Stimulated activated CD8-positive, alpha-beta memory T cell treated with anti-CD3 and anti-CD28 coated beads, Interleukin-7, amount 100 ng/mL, for 24 hours (primary cell): ENCODE data around the gene DPF3.

ENCODE experiments used
- DNase-seq: peaks from one replicate; pipeline ENCODE4 v3.0.0-alpha.2; 2020; ENCODE audit warnings: low read depth

Gene DPF3

GRCh38 chr14:72644758-72645489 lies 249.0 kb downstream of the DPF3 start:
- no peak for DNase-seq

GRCh38 chr14:72644038-72644437 lies 249.9 kb downstream of the DPF3 start:
- DNase-seq: no peak

GRCh38 chr14:72643317-72643801 lies 250.5 kb downstream of the DPF3 start:
- no peak for DNase-seq

- no peak for DNase-seq
Observed at GRCh38 chr14:72640911-72641485, 252.9 kb downstream of the DPF3 start.

GRCh38 chr14:72638021-72638420 lies 255.9 kb downstream of the DPF3 start:
- DNase-seq: no peak

GRCh38 chr14:72636871-72637270 lies 257.0 kb downstream of the DPF3 start:
- no peak for DNase-seq

GRCh38 chr14:72636094-72636493 lies 257.8 kb downstream of the DPF3 start:
- DNase-seq: no peak

GRCh38 chr14:72634691-72635616 lies 258.9 kb downstream of the DPF3 start:
- no peak for DNase-seq

GRCh38 chr14:72633551-72633950 lies 260.4 kb downstream of the DPF3 start:
- DNase-seq: no peak

GRCh38 chr14:72632727-72633126 lies 261.2 kb downstream of the DPF3 start:
- no peak for DNase-seq

- no peak for DNase-seq
Observed at GRCh38 chr14:72631401-72631800, 262.5 kb downstream of the DPF3 start.

GRCh38 chr14:72630374-72630773 lies 263.5 kb downstream of the DPF3 start:
- no peak for DNase-seq

- DNase-seq: no peak
Observed at GRCh38 chr14:72629534-72629933, 264.4 kb downstream of the DPF3 start.

- DNase-seq: no peak
Observed at GRCh38 chr14:72625689-72626088, 268.2 kb downstream of the DPF3 start.

GRCh38 chr14:72621387-72622065 lies 272.4 kb downstream of the DPF3 start:
- no peak for DNase-seq

- no peak for DNase-seq
Observed at GRCh38 chr14:72619881-72620280, 274.0 kb downstream of the DPF3 start.

GRCh38 chr14:72619111-72619571 lies 274.8 kb downstream of the DPF3 start:
- no peak for DNase-seq

GRCh38 chr14:72618424-72618823 lies 275.5 kb downstream of the DPF3 start:
- DNase-seq: no peak

GRCh38 chr14:72617391-72618031 lies 276.4 kb downstream of the DPF3 start:
- no peak for DNase-seq

- no peak for DNase-seq
Observed at GRCh38 chr14:72616811-72617210, 277.1 kb downstream of the DPF3 start.

- no peak for DNase-seq
Observed at GRCh38 chr14:72616294-72616693, 277.6 kb downstream of the DPF3 start.
